Kidney capillary endothelial cell (primary cell): Measurements from ENCODE around the gene MMADHC.

Source experiments
- DNase-seq: peaks from one replicate; pipeline ENCODE4 v3.0.0-alpha.2; 2018; ENCODE audit warnings: low spot score

MMADHC gene

GRCh38 chr2:149556452-149556851 lies 31.1 kb downstream of the MMADHC start:
- no peak for DNase-seq

GRCh38 chr2:149552830-149553229 lies 34.7 kb downstream of the MMADHC start:
- no peak for DNase-seq

GRCh38 chr2:149552226-149552625 lies 35.3 kb downstream of the MMADHC start:
- DNase-seq, result no peak

GRCh38 chr2:149544692-149545091 lies 42.9 kb downstream of the MMADHC start:
- DNase-seq, result no peak

- DNase-seq, result no peak
These were observed 43.7 kb downstream of the MMADHC start for GRCh38 chr2:149543845-149544244.

- DNase-seq, result no peak
These were observed 47.4 kb downstream of the MMADHC start for GRCh38 chr2:149540138-149540537.

- DNase-seq, result no peak
These were observed 49.3 kb downstream of the MMADHC start for GRCh38 chr2:149538138-149538833.

GRCh38 chr2:149537092-149537726 lies 50.4 kb downstream of the MMADHC start:
- no peak for DNase-seq

GRCh38 chr2:149536649-149537048 lies 50.9 kb downstream of the MMADHC start:
- no peak for DNase-seq

GRCh38 chr2:149534674-149535073 lies 52.9 kb downstream of the MMADHC start:
- no peak for DNase-seq

GRCh38 chr2:149528983-149529382 lies 58.6 kb downstream of the MMADHC start:
- no peak for DNase-seq

- DNase-seq, result no peak
These were observed 59.4 kb downstream of the MMADHC start for GRCh38 chr2:149527998-149528755.

- DNase-seq, result no peak
These were observed 60.9 kb downstream of the MMADHC start for GRCh38 chr2:149526689-149527088.

GRCh38 chr2:149525323-149525722 lies 62.3 kb downstream of the MMADHC start:
- DNase-seq, result no peak
